ENCODE data around the gene PARD3B.

The PARD3B gene

GRCh38 chr2:205270689-205271088 is 725.4 kb downstream of the PARD3B start:
- H3K4me1 ChIP-seq (ENCODE audit: low read length): no peaks in the 10 kb centered on the region
- no peak overlapping the region for H3K4me3 ChIP-seq (ENCODE audit: low read length)
- H3K27ac ChIP-seq (ENCODE audit: low read length): no peak overlapping the region
- H4K20me1 ChIP-seq (ENCODE audit: insufficient read depth, low read length): no peaks in the 10 kb centered on the region
- no peak overlapping the region for H2AFZ ChIP-seq (ENCODE audit: low read length)
- H3K27me3 ChIP-seq (replicated peaks; ENCODE audit: insufficient read depth, low read length): no peaks in the 10 kb centered on the region
- no peak overlapping the region for H3K4me2 ChIP-seq (ENCODE audit: low read depth, low read length)
- TF ChIP-seq CTCF (IDR thresholded peaks at IDR 0.05; ENCODE audit: low read length): no peak
- TF ChIP-seq EZH2 (optimal IDR thresholded peaks at IDR 0.05; ENCODE audit: low read depth, low read length): no peak
- H3K9me3 ChIP-seq (replicated peaks; ENCODE audit: insufficient read depth, low read length): no peaks in the 10 kb centered on the region
- no peak overlapping the region for H3K9ac ChIP-seq (ENCODE audit: low read length)
- no peaks in the 10 kb centered on the region for H3F3A ChIP-seq (ENCODE audit: insufficient read depth, low read length)
- H3K36me3 ChIP-seq (replicated peaks; ENCODE audit: insufficient read depth, low read length): no peaks in the 10 kb centered on the region
- H3K79me2 ChIP-seq (ENCODE audit: low read length): no peaks in the 10 kb centered on the region
- H3K9me2 ChIP-seq (replicated peaks; ENCODE audit: insufficient read depth, low read length): no peaks in the 10 kb centered on the region
- DNase-seq: no peak

- no peaks in the 10 kb centered on the region for H3K79me2 ChIP-seq (ENCODE audit: low read length)
- DNase-seq: no peak
- no peaks in the 10 kb centered on the region for H3K4me1 ChIP-seq (ENCODE audit: low read length)
- TF ChIP-seq EZH2phosphoT487 (IDR thresholded peaks at IDR 0.05; ENCODE audit: low read length): no peak
- no peak for TF ChIP-seq EZH2 (optimal IDR thresholded peaks at IDR 0.05; ENCODE audit: low read depth, low read length)
- no peak for TF ChIP-seq CTCF (IDR thresholded peaks at IDR 0.05; ENCODE audit: low read length)
- no peak overlapping the region for H3K27ac ChIP-seq (ENCODE audit: low read length)
- no peaks in the 10 kb centered on the region for H3K9me2 ChIP-seq (replicated peaks; ENCODE audit: insufficient read depth, low read length)
- no peaks in the 10 kb centered on the region for H4K20me1 ChIP-seq (ENCODE audit: insufficient read depth, low read length)
- no peak overlapping the region for H3K9ac ChIP-seq (ENCODE audit: low read length)
- H3K27me3 ChIP-seq (replicated peaks; ENCODE audit: insufficient read depth, low read length): no peaks in the 10 kb centered on the region
- no peak overlapping the region for H2AFZ ChIP-seq (ENCODE audit: low read length)
- no peaks in the 10 kb centered on the region for H3K36me3 ChIP-seq (replicated peaks; ENCODE audit: insufficient read depth, low read length)
- H3K4me2 ChIP-seq (ENCODE audit: low read depth, low read length): no peak overlapping the region
- no peaks in the 10 kb centered on the region for H3K9me3 ChIP-seq (replicated peaks; ENCODE audit: insufficient read depth, low read length)
- no peak overlapping the region for H3K4me3 ChIP-seq (ENCODE audit: low read length)
- no peaks in the 10 kb centered on the region for H3F3A ChIP-seq (ENCODE audit: insufficient read depth, low read length)
Observed at GRCh38 chr2:205273148-205273547, 727.9 kb downstream of the PARD3B start.

- Histone ChIP-seq H3K4me2 (ENCODE audit: low read depth, low read length) (no peak overlapping the region), H3K4me1 (ENCODE audit: low read length) (no peaks in the 10 kb centered on the region), H3K27ac (ENCODE audit: low read length) (no peak overlapping the region), H3K9me2 (replicated peaks; ENCODE audit: insufficient read depth, low read length) (no peaks in the 10 kb centered on the region), H4K20me1 (ENCODE audit: insufficient read depth, low read length) (no peaks in the 10 kb centered on the region), H3K4me3 (ENCODE audit: low read length) (no peak overlapping the region), H3K9me3 (replicated peaks; ENCODE audit: insufficient read depth, low read length) (no peaks in the 10 kb centered on the region), H3K36me3 (replicated peaks; ENCODE audit: insufficient read depth, low read length) (no peaks in the 10 kb centered on the region), H2AFZ (ENCODE audit: low read length) (no peak overlapping the region), H3K9ac (ENCODE audit: low read length) (no peak overlapping the region), H3F3A (ENCODE audit: insufficient read depth, low read length) (no peaks in the 10 kb centered on the region), H3K79me2 (ENCODE audit: low read length) (no peaks in the 10 kb centered on the region), H3K27me3 (replicated peaks; ENCODE audit: insufficient read depth, low read length) (no peaks in the 10 kb centered on the region)
- no peak for DNase-seq
- TF ChIP-seq EZH2phosphoT487 (IDR thresholded peaks at IDR 0.05; ENCODE audit: low read length): no peak
- TF ChIP-seq CTCF (IDR thresholded peaks at IDR 0.05; ENCODE audit: low read length): no peak
- no peak for TF ChIP-seq EZH2 (optimal IDR thresholded peaks at IDR 0.05; ENCODE audit: low read depth, low read length)
Observed at GRCh38 chr2:205273627-205274026, 728.4 kb downstream of the PARD3B start.

Measured in MM.1S (cell line).